Erythroblast (primary cell): ENCODE results near the gene NRG3.

Experiments
- GATA1 ChIP-seq: IDR thresholded peaks from 2 replicates; pipeline ENCODE4 v1.6.1; 2011; ENCODE audit warnings: low read depth, mild to moderate bottlenecking, control low read depth, low read length, moderate library complexity
- POLR2A ChIP-seq: IDR thresholded peaks from 2 replicates; pipeline ENCODE4 v1.6.1; 2011; ENCODE audit warnings: mild to moderate bottlenecking, low read length

- no peak for TF ChIP-seq POLR2A
- no peak for TF ChIP-seq GATA1
Measured at GRCh38 chr10:81953420-81953819, 78.4 kb downstream of the NRG3 start.
